Skeletal muscle tissue (tissue), 4 donors: Measurements from ENCODE around the gene TOM1L2. TPM values are rescaled to one million over a fixed set of nuclear protein-coding genes. Genes with fewer than 3 reads are reported as not detected.

ENCODE experiments used
- H3K27ac ChIP-seq: one replicate; pipeline ENCODE4 v1.7.0; 2013; ENCODE audit warnings: mild to moderate bottlenecking, low read depth, low read length, inconsistent platforms
- H3K27me3 ChIP-seq, 3 donors: one replicate each; pipeline ENCODE4 v1.7.0; 2013; ENCODE audit warnings: low read length in 3 of 3; ENCODE audit not compliant: control insufficient read depth in 3 of 3, insufficient read depth in 3 of 3
- H3K36me3 ChIP-seq, 3 donors: one replicate each; pipeline ENCODE4 v1.7.0; 2013; ENCODE audit warnings: low read length in 3 of 3; ENCODE audit not compliant: control insufficient read depth in 3 of 3, insufficient read depth in 3 of 3
- H3K4me1 ChIP-seq, 3 donors: one replicate each; pipeline ENCODE4 v1.7.0; 2013; ENCODE audit warnings: low read length in 3 of 3, mild to moderate bottlenecking in 3 of 3; ENCODE audit not compliant: control insufficient read depth in 3 of 3, insufficient read depth in 3 of 3
- H3K4me3 ChIP-seq, 3 donors: one replicate each; pipeline ENCODE4 v1.7.0; 2013; ENCODE audit warnings: low read length in 3 of 3
- H3K9ac ChIP-seq, 3 donors: one replicate each; pipeline ENCODE4 v1.7.0; 2013; ENCODE audit warnings: low read length in 3 of 3, mild to moderate bottlenecking in 3 of 3, moderate library complexity in 2 of 3, low read depth in 1 of 3
- H3K9me3 ChIP-seq, 3 donors: one replicate each; pipeline ENCODE4 v1.7.0; 2013; ENCODE audit warnings: low read length in 3 of 3; ENCODE audit not compliant: control insufficient read depth in 3 of 3
- total RNA-seq: library from RNA; depleted of rRNA; stranded (reverse); fragments of >200 nt; gene quantifications from one replicate; pipeline ENCODE4 v1.2.3, GENCODE V29; 2014
- donor health status: Osteomylitis.

TOM1L2 gene
- total RNA-seq, 1 donor from 2014 or later = 14.1 TPM

- no peak overlapping the region for H3K4me3 ChIP-seq
- H3K27me3 ChIP-seq = no peaks in the 10 kb centered on the region
- no peak overlapping the region for H3K9ac ChIP-seq
- H3K27ac ChIP-seq = no peak overlapping the region
- no peaks in the 10 kb centered on the region for H3K9me3 ChIP-seq
- H3K4me1 ChIP-seq = peaks cover 4 to 6% (median 6%) of the 10 kb centered on the region in 3 donors
- peaks cover 0 to 1% (median 0%) of the 10 kb centered on the region in 3 donors for H3K36me3 ChIP-seq
Measured at GRCh38 chr17:17976931-17977570, 4.9 kb upstream of the TOM1L2 start.

DNA sequence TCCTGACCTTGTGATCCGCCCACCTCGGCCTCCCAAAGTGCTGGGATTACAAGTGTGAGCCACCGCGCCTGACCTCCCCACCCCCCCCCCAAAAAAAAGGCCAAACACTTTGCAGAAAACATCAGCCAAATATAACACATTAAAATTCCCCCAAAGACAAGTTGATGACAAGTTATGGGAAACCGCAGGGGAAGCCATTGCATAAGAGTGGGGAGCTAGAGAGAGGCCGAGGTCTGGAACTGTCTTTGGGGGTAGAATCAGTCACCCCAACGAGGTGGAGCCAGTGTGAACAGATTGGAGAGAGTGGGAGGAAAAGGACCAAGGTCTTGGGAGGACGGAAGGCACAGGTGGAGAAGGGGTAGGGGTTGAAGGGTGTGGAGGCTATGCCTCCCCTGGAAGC, 3.2 kb upstream of the TOM1L2 start:
- Histone ChIP-seq H3K27me3 (no peaks in the 10 kb centered on the region), H3K9ac (no peak overlapping the region), H3K9me3 (no peaks in the 10 kb centered on the region), H3K4me3 (no peak overlapping the region), H3K36me3 (peaks cover 0 to 1% (median 0%) of the 10 kb centered on the region in 3 donors), H3K27ac (no peak overlapping the region), H3K4me1 (peaks cover 15 to 21% (median 18%) of the 10 kb centered on the region in 3 donors)

GRCh38 chr17:17972952-17973254, 703 bp upstream of the TOM1L2 start:
- Histone ChIP-seq H3K9ac (peak overlapping the region; percentile 46 to 61 (median 61)), H3K4me3 (peak overlapping the region; percentile 87 to 90 (median 88))

GRCh38 chr17:17971431-17972125, 622 bp downstream of the TOM1L2 start:
- peak overlapping the region; percentile 94 for H3K27ac ChIP-seq
- H3K4me3 ChIP-seq = peak overlapping the region; percentile 78 to 85 (median 83)
- H3K27me3 ChIP-seq = no peaks in the 10 kb centered on the region
- peak overlapping the region; percentile 83 to 94 (median 92) for H3K9ac ChIP-seq
- H3K4me1 ChIP-seq = peaks cover 19 to 30% (median 20%) of the 10 kb centered on the region in 3 donors
- no peaks in the 10 kb centered on the region for H3K9me3 ChIP-seq
- H3K36me3 ChIP-seq = no peaks in the 10 kb centered on the region

More at GRCh38 chr17:17972952-17973254, 703 bp upstream of the TOM1L2 start:
- H3K27me3 ChIP-seq = no peaks in the 10 kb centered on the region
- H3K36me3 ChIP-seq = no peaks in the 10 kb centered on the region
- H3K9me3 ChIP-seq = no peaks in the 10 kb centered on the region
- peaks cover 18 to 27% (median 20%) of the 10 kb centered on the region in 3 donors for H3K4me1 ChIP-seq
- peak overlapping the region; percentile 75 for H3K27ac ChIP-seq

DNA sequence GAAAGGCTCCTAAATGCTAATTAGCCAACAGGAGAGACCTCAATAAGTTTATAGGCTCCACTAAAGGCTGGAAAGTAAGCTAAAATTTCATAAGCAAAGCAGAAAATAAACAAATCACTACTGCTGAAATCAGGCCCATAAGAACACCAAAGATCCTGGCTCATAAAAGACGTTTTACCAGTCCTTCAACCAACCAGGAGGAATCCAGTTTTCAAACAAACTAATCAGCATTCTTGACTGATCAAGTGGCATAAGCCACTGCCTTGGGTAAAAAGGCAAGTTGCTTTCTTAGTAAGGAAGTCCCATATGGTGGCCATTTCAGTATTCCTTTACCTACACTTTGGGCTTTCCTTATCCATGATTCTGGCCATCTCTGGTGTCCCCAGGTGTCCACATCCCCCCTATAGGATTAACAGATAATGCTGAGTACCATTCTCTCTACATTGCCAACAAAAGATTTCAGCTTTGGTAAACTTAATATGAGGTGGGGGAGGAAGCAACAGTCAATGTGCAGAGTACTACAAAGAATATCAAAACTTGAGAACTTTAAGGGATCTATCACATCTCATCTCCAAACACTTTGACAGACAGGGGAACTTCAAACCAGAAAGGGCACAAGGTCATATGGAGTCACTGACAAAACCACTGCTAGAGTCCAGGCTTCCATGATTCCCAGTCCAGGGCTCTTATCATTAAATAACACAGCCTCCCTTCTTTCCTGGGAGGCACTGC, 1.3 kb downstream of the TOM1L2 start:
- peaks cover 22 to 33% (median 24%) of the 10 kb centered on the region in 3 donors for H3K4me1 ChIP-seq
- no peaks in the 10 kb centered on the region for H3K27me3 ChIP-seq
- no peaks in the 10 kb centered on the region for H3K9me3 ChIP-seq
- peak overlapping the region; percentile 94 for H3K27ac ChIP-seq
- no peaks in the 10 kb centered on the region for H3K36me3 ChIP-seq
- peak overlapping the region; percentile 78 to 85 (median 83) for H3K4me3 ChIP-seq
- peak overlapping the region; percentile 83 to 94 (median 92) for H3K9ac ChIP-seq

DNA sequence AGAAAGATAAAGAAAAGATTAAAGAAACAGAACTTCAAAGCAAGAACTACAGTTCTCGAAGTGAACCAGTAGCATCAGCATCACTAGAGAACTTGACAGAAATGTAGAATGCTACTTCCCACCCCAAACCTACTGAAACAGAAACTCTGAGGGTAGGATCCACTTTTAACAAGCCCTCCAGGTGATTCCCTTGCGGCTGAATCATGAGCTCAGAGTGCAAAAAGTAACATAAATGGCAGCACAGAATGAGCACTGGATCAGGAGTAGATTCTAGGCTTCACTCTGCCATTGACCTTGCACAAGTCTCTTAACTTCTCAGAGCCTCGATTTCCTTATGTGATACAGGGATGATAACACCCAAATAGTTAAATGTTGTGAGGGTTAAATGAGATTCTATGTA, 5.8 kb downstream of the TOM1L2 start:
- no peak overlapping the region for H3K4me3 ChIP-seq
- no peak overlapping the region for H3K27ac ChIP-seq
- H3K36me3 ChIP-seq = no peaks in the 10 kb centered on the region
- H3K27me3 ChIP-seq = no peaks in the 10 kb centered on the region
- H3K9me3 ChIP-seq = no peaks in the 10 kb centered on the region
- H3K9ac ChIP-seq = no peak overlapping the region
- H3K4me1 ChIP-seq = peaks cover 23 to 35% (median 28%) of the 10 kb centered on the region in 3 donors

GRCh38 chr17:17965152-17965721, 7.0 kb downstream of the TOM1L2 start:
- H3K4me1 ChIP-seq = peaks cover 15 to 26% (median 21%) of the 10 kb centered on the region in 3 donors

GRCh38 chr17:17964710-17965109, 7.5 kb downstream of the TOM1L2 start:
- Histone ChIP-seq H3K27me3 (no peaks in the 10 kb centered on the region), H3K9ac (no peak overlapping the region), H3K4me1 (peaks cover 19 to 31% (median 22%) of the 10 kb centered on the region in 3 donors), H3K9me3 (no peaks in the 10 kb centered on the region), H3K27ac (no peak overlapping the region), H3K36me3 (no peaks in the 10 kb centered on the region), H3K4me3 (no peak overlapping the region)

More at GRCh38 chr17:17965152-17965721, 7.0 kb downstream of the TOM1L2 start:
- Histone ChIP-seq H3K27me3 (no peaks in the 10 kb centered on the region), H3K9me3 (no peaks in the 10 kb centered on the region), H3K36me3 (no peaks in the 10 kb centered on the region), H3K27ac (no peak overlapping the region), H3K9ac (no peak overlapping the region), H3K4me3 (no peak overlapping the region)

- Histone ChIP-seq H3K4me1 (peaks cover 28 to 39% (median 30%) of the 10 kb centered on the region in 3 donors), H3K27me3 (no peaks in the 10 kb centered on the region), H3K27ac (no peak overlapping the region), H3K4me3 (no peak overlapping the region), H3K9ac (no peak overlapping the region), H3K9me3 (no peaks in the 10 kb centered on the region), H3K36me3 (no peaks in the 10 kb centered on the region)
Measured at GRCh38 chr17:17963694-17964436, 8.3 kb downstream of the TOM1L2 start.
